NOMO-1 (cell line): Measurements from ENCODE around the gene ADTRP.
"Not testable (repeated sequence)": the region's sequence is repeated elsewhere in the genome, so short reads cannot be mapped to it uniquely, and the experiment has no call there.

ENCODE experiments used
- DNase-seq, 2 experiments: peaks; one replicate each; lab custom pipeline; 2025; ENCODE audit not compliant: unreplicated experiment in 2 of 2; lab: John Stamatoyannopoulos, UW

The ADTRP gene

GRCh38 chr6:11804135-11804534 is 25.5 kb upstream of the ADTRP start:
- DNase-seq = peak; percentile 82 to 91

- DNase-seq = no peak
These were observed 25.0 kb upstream of the ADTRP start for GRCh38 chr6:11803591-11803971.

GRCh38 chr6:11802886-11803590 is 24.4 kb upstream of the ADTRP start:
- DNase-seq = no peak

- DNase-seq = not testable (repeated sequence)
These were observed 21.9 kb upstream of the ADTRP start for GRCh38 chr6:11800531-11800930.

- no peak for DNase-seq
These were observed 19.9 kb upstream of the ADTRP start for GRCh38 chr6:11798538-11798937.

GRCh38 chr6:11798096-11798495 is 19.5 kb upstream of the ADTRP start:
- DNase-seq = no peak

- DNase-seq = no peak
These were observed 18.2 kb upstream of the ADTRP start for GRCh38 chr6:11796829-11797228.

- DNase-seq = no peak
These were observed 16.8 kb upstream of the ADTRP start for GRCh38 chr6:11795403-11795802.

GRCh38 chr6:11793277-11793676 is 14.7 kb upstream of the ADTRP start:
- no peak for DNase-seq

GRCh38 chr6:11791354-11792107 is 12.9 kb upstream of the ADTRP start:
- DNase-seq = no peak

- no peak for DNase-seq
These were observed 11.1 kb upstream of the ADTRP start for GRCh38 chr6:11789744-11790143.

GRCh38 chr6:11788043-11788442 is 9.4 kb upstream of the ADTRP start:
- DNase-seq = peak; percentile 4

GRCh38 chr6:11785774-11786579 is 7.4 kb upstream of the ADTRP start:
- DNase-seq = no peak

- DNase-seq = no peak
These were observed 6.8 kb upstream of the ADTRP start for GRCh38 chr6:11785415-11785773.

GRCh38 chr6:11784341-11784740 is 5.7 kb upstream of the ADTRP start:
- no peak for DNase-seq

GRCh38 chr6:11783524-11784064 is 5.0 kb upstream of the ADTRP start:
- no peak for DNase-seq

- no peak for DNase-seq
These were observed 3.9 kb upstream of the ADTRP start for GRCh38 chr6:11782524-11782923.

- no peak for DNase-seq
These were observed 1.5 kb upstream of the ADTRP start for GRCh38 chr6:11780097-11780428.

- DNase-seq = peak in 1 of 2 experiments; percentile 12
These were observed 910 bp upstream of the ADTRP start for GRCh38 chr6:11779329-11780096.

- DNase-seq = no peak
These were observed 567 bp downstream of the ADTRP start for GRCh38 chr6:11778036-11778435.
